Measurements from ENCODE around the gene FAM210A. TPM values are rescaled to one million over a fixed set of nuclear protein-coding genes. Genes with fewer than 3 reads are reported as not detected.

FAM210A gene
- total RNA-seq, 2 donors from 2014 or later = 10.3 to 12.4 TPM

DNA sequence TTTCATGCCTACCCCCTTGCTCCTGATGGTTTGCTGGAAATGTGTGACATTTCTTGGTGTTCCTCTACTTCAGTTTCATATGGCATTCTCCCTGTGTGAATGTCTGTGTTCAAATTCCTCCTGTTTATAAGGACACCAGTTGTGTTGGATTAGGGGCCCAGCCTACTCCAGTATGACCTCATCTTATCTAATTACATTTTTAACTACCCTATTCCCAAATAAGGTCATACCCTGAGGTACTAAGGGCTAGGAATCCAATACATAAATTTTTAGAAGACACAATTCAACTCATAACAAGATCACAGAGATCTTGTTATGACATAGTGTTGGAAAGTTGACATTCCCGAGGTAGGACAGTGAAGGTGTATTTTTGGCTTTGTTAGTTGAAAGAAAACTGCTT, 5.5 kb downstream of the FAM210A start:
- no peaks in the 10 kb centered on the region for H3K9me3 ChIP-seq
- TF ChIP-seq POLR2A (IDR thresholded peaks at IDR 0.05) (no peak), POLR2AphosphoS5 (IDR thresholded peaks at IDR 0.05) (no peak)
- TF ChIP-seq, protein P1, sequence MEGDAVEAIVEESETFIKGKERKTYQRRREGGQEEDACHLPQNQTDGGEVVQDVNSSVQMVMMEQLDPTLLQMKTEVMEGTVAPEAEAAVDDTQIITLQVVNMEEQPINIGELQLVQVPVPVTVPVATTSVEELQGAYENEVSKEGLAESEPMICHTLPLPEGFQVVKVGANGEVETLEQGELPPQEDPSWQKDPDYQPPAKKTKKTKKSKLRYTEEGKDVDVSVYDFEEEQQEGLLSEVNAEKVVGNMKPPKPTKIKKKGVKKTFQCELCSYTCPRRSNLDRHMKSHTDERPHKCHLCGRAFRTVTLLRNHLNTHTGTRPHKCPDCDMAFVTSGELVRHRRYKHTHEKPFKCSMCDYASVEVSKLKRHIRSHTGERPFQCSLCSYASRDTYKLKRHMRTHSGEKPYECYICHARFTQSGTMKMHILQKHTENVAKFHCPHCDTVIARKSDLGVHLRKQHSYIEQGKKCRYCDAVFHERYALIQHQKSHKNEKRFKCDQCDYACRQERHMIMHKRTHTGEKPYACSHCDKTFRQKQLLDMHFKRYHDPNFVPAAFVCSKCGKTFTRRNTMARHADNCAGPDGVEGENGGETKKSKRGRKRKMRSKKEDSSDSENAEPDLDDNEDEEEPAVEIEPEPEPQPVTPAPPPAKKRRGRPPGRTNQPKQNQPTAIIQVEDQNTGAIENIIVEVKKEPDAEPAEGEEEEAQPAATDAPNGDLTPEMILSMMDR (IDR thresholded peaks at IDR 0.05) = no peak
- intact Hi-C loops (cut with DNase I) = loop anchor here (10.0 kb wide), 1 partner anchor 186 kb away; no protein-coding TSS in a partner anchor
- H3K27me3 ChIP-seq (replicated peaks; ENCODE audit: insufficient read depth) = no peaks in the 10 kb centered on the region
- no peak for DNase-seq (ENCODE audit: low spot score)
- no peak overlapping the region for H3K4me3 ChIP-seq
- H3K4me1 ChIP-seq (replicated peaks) = no peaks in the 10 kb centered on the region
- WGBS = 86% methylated on average over 1 of the region's 1 CpG
- no peak overlapping the region for H3K27ac ChIP-seq
- no peaks in the 10 kb centered on the region for H3K36me3 ChIP-seq

DNA sequence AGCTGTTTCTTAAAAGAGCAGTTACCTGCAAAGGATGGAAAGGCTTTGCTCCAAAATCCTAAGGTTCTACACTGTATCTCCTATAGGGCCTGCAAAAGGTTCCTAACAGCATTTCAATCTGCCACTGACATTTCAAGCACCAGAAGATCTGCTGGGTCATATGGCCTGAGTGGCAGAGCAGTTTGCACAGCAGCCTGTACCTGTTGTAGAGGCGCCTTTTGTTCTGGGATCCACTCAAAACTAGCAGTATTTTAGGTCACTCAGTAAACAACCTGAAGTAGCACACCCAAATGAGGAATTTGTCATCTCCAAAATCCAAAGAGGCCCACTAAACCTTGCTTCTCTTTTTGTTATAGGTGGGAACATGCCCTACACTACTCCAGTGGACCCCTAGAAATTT, 6.2 kb downstream of the FAM210A start:
- H3K4me1 ChIP-seq (replicated peaks) = no peaks in the 10 kb centered on the region
- no peaks in the 10 kb centered on the region for H3K27me3 ChIP-seq (replicated peaks; ENCODE audit: insufficient read depth)
- no peak overlapping the region for H3K27ac ChIP-seq
- DNase-seq (ENCODE audit: low spot score) = no peak
- no peak overlapping the region for H3K4me3 ChIP-seq
- no peak for TF ChIP-seq POLR2A (IDR thresholded peaks at IDR 0.05)
- TF ChIP-seq, protein P1 (IDR thresholded peaks at IDR 0.05) = no peak
- no peak for TF ChIP-seq POLR2AphosphoS5 (IDR thresholded peaks at IDR 0.05)
- intact Hi-C loops (cut with DNase I) = loop anchor here (10.0 kb wide), 1 partner anchor 185 kb away; no protein-coding TSS in a partner anchor
- no peaks in the 10 kb centered on the region for H3K9me3 ChIP-seq
- WGBS = 100% methylated on average over 1 of the region's 1 CpG
- no peaks in the 10 kb centered on the region for H3K36me3 ChIP-seq

DNA sequence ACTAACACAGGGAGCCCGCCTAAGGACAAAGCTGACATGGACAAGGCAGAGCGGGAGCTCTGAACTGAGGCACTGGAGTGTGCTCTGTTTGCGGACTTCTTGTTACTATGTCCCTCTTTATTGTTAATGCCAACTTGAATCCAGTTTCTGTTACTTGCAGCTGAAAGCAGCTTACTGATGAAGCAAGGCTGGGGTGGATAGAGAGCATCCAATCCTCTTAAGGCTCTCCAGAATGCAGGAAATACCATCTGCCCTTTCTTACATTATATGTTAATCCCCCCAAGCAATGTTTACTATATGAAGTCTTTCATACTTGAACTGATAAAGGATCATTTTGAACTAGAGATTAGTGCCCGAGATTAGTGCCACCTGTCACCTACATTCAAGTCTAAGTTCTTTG, 9.4 kb downstream of the FAM210A start:
- TF ChIP-seq POLR2A (IDR thresholded peaks at IDR 0.05) = no peak
- no peak for TF ChIP-seq POLR2AphosphoS5 (IDR thresholded peaks at IDR 0.05)
- TF ChIP-seq, protein P1 (IDR thresholded peaks at IDR 0.05) = no peak
- Histone ChIP-seq H3K27ac (no peak overlapping the region), H3K4me3 (no peak overlapping the region), H3K36me3 (no peaks in the 10 kb centered on the region), H3K9me3 (no peaks in the 10 kb centered on the region), H3K27me3 (replicated peaks; ENCODE audit: insufficient read depth) (no peaks in the 10 kb centered on the region), H3K4me1 (replicated peaks) (no peaks in the 10 kb centered on the region)
- 95% methylated on average over 4 of the region's 4 CpGs for WGBS
- no peak for DNase-seq (ENCODE audit: low spot score)
- intact Hi-C loops (cut with DNase I) = no loop called here

DNA sequence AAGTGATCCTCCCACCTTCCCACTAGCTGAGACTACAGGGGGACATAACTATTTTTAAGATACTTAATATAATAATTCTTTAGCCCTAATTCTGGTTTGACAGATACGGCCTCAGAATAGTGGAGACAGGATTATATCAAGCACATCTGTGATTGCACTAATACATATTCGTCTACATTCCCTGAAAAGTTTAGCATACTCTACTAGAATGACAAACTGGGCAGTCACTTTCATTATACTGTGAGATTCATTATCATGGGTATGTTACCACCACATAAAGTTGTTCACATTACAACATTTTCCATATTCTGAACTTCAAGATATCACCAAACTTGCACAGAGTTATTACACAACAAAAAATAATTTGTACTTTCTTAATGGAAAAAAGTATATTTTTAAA, 11.0 kb downstream of the FAM210A start:
- TF ChIP-seq, protein P1 (IDR thresholded peaks at IDR 0.05) = no peak
- TF ChIP-seq POLR2AphosphoS5 (IDR thresholded peaks at IDR 0.05) (no peak), POLR2A (IDR thresholded peaks at IDR 0.05) (no peak)
- no peak for DNase-seq (ENCODE audit: low spot score)
- Histone ChIP-seq H3K27me3 (replicated peaks; ENCODE audit: insufficient read depth) (no peaks in the 10 kb centered on the region), H3K27ac (no peak overlapping the region), H3K9me3 (no peaks in the 10 kb centered on the region), H3K4me3 (no peak overlapping the region), H3K4me1 (replicated peaks) (no peaks in the 10 kb centered on the region), H3K36me3 (no peaks in the 10 kb centered on the region)
- intact Hi-C loops (cut with DNase I) = no loop called here
- WGBS = 97% methylated on average over 2 of the region's 2 CpGs

DNA sequence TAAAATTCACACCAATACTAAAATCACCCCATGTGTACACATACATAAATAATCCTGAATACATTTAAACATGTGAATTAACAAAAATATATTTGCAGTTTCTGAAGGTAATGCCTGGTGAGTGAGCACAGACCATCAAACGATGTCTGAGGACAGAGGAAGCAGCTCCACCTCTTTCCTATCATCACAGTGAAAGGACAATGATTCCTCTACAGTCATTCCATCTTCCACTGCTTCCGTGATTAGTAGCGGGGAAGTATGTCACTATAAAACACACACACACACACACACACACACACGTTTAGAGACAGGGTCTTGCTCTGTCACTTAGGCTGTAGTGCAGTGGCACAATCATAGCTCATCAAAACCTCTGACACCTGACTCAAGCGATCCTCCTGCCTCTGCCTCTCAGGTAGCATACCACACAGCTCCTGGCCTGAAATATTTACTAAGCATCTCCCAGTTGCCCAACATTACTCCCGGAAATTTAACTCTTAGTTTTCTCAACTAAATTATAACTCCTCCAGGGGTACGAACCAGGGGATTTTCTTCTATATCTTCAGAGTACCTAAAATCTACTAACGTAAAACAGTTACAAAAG, 12.8 kb downstream of the FAM210A start:
- Histone ChIP-seq H3K4me3 (no peak overlapping the region), H3K27me3 (replicated peaks; ENCODE audit: insufficient read depth) (no peaks in the 10 kb centered on the region), H3K27ac (no peak overlapping the region), H3K4me1 (replicated peaks) (no peaks in the 10 kb centered on the region), H3K36me3 (no peaks in the 10 kb centered on the region), H3K9me3 (no peaks in the 10 kb centered on the region)
- no peak for DNase-seq (ENCODE audit: low spot score)
- 71% methylated on average over 8 of the region's 8 CpGs for WGBS
- intact Hi-C loops (cut with DNase I) = no loop called here
- TF ChIP-seq POLR2A (IDR thresholded peaks at IDR 0.05) (no peak), POLR2AphosphoS5 (IDR thresholded peaks at IDR 0.05) (no peak)
- TF ChIP-seq, protein P1 (IDR thresholded peaks at IDR 0.05) = no peak

All from prostate gland (tissue), 2 donors.